Measurements from ENCODE around the gene HIPK3.
A peak's percentile ranks its signal among the peaks of the same experiment; 100 is the strongest.
"Not testable (repeated sequence)": the region's sequence is repeated elsewhere in the genome, so short reads cannot be mapped to it uniquely, and the experiment has no call there.

HIPK3 gene

GRCh38 chr11:33227578-33228261 is 29.5 kb upstream of the HIPK3 start:
- 100% methylated on average over 1 of the region's 2 CpGs; no CpG with 5 or more reads in 1 of the 2 experiments for WGBS, 2 experiments (ENCODE audit: insufficient coverage in 2 of 2)
- Histone ChIP-seq H3K27ac (ENCODE audit: low read depth, low read length, severe bottlenecking) (no peak overlapping the region), H3K4me1 (ENCODE audit: control insufficient read depth, insufficient read depth, low read length, poor library complexity, severe bottlenecking) (no peaks in the 10 kb centered on the region), H3K9me3 (ENCODE audit: control insufficient read depth, low read length) (no peaks in the 10 kb centered on the region), H3K36me3 (ENCODE audit: control insufficient read depth, insufficient read depth, low read length) (no peaks in the 10 kb centered on the region), H3K4me3 (ENCODE audit: extremely low read depth, insufficient read depth, low read length, poor library complexity, severe bottlenecking) (no peak overlapping the region)

GRCh38 chr11:33234397-33235190 is 22.6 kb upstream of the HIPK3 start:
- Histone ChIP-seq H3K36me3 (ENCODE audit: control insufficient read depth, insufficient read depth, low read length) (no peaks in the 10 kb centered on the region), H3K4me1 (ENCODE audit: control insufficient read depth, insufficient read depth, low read length, poor library complexity, severe bottlenecking) (no peaks in the 10 kb centered on the region), H3K27ac (ENCODE audit: low read depth, low read length, severe bottlenecking) (no peak overlapping the region), H3K9me3 (ENCODE audit: control insufficient read depth, low read length) (no peaks in the 10 kb centered on the region), H3K4me3 (ENCODE audit: extremely low read depth, insufficient read depth, low read length, poor library complexity, severe bottlenecking) (no peak overlapping the region)
- 94 to 100% methylated on average over 2 to 3 of the region's 6 CpGs for WGBS, 2 experiments (ENCODE audit: insufficient coverage in 2 of 2)

- H3K4me1 ChIP-seq (ENCODE audit: control insufficient read depth, insufficient read depth, low read length, poor library complexity, severe bottlenecking): no peaks in the 10 kb centered on the region
- H3K27ac ChIP-seq (ENCODE audit: low read depth, low read length, severe bottlenecking): no peak overlapping the region
- no peaks in the 10 kb centered on the region for H3K36me3 ChIP-seq (ENCODE audit: control insufficient read depth, insufficient read depth, low read length)
- 96 to 97% methylated on average over 3 to 6 of the region's 6 CpGs for WGBS, 2 experiments (ENCODE audit: insufficient coverage in 2 of 2)
- no peaks in the 10 kb centered on the region for H3K9me3 ChIP-seq (ENCODE audit: control insufficient read depth, low read length)
- no peak overlapping the region for H3K4me3 ChIP-seq (ENCODE audit: extremely low read depth, insufficient read depth, low read length, poor library complexity, severe bottlenecking)
Observed at GRCh38 chr11:33237039-33237597, 20.1 kb upstream of the HIPK3 start.

- Histone ChIP-seq H3K9me3 (ENCODE audit: control insufficient read depth, low read length) (no peaks in the 10 kb centered on the region), H3K27ac (ENCODE audit: low read depth, low read length, severe bottlenecking) (no peak overlapping the region), H3K4me1 (ENCODE audit: control insufficient read depth, insufficient read depth, low read length, poor library complexity, severe bottlenecking) (no peaks in the 10 kb centered on the region), H3K36me3 (ENCODE audit: control insufficient read depth, insufficient read depth, low read length) (no peaks in the 10 kb centered on the region), H3K4me3 (ENCODE audit: extremely low read depth, insufficient read depth, low read length, poor library complexity, severe bottlenecking) (no peak overlapping the region)
- WGBS, 2 experiments (ENCODE audit: insufficient coverage in 2 of 2): 86 to 88% methylated on average over 1 of the region's 2 CpGs
Observed at GRCh38 chr11:33242575-33242974, 14.6 kb upstream of the HIPK3 start.

GRCh38 chr11:33243654-33244053 is 13.5 kb upstream of the HIPK3 start:
- H3K9me3 ChIP-seq (ENCODE audit: control insufficient read depth, low read length); H3K4me3 ChIP-seq (ENCODE audit: extremely low read depth, insufficient read depth, low read length, poor library complexity, severe bottlenecking); H3K27ac ChIP-seq (ENCODE audit: low read depth, low read length, severe bottlenecking); H3K36me3 ChIP-seq (ENCODE audit: control insufficient read depth, insufficient read depth, low read length); H3K4me1 ChIP-seq (ENCODE audit: control insufficient read depth, insufficient read depth, low read length, poor library complexity, severe bottlenecking): not testable (repeated sequence)
- 97 to 100% methylated on average over 3 to 21 of the region's 35 CpGs for WGBS, 2 experiments (ENCODE audit: insufficient coverage in 2 of 2)

GRCh38 chr11:33248416-33248971 is 8.7 kb upstream of the HIPK3 start:
- H3K36me3 ChIP-seq (ENCODE audit: control insufficient read depth, insufficient read depth, low read length): no peaks in the 10 kb centered on the region
- H3K9me3 ChIP-seq (ENCODE audit: control insufficient read depth, low read length): no peaks in the 10 kb centered on the region
- WGBS, 2 experiments (ENCODE audit: insufficient coverage in 2 of 2): 93 to 96% methylated on average over 5 of the region's 6 CpGs
- no peak overlapping the region for H3K4me3 ChIP-seq (ENCODE audit: extremely low read depth, insufficient read depth, low read length, poor library complexity, severe bottlenecking)
- no peaks in the 10 kb centered on the region for H3K4me1 ChIP-seq (ENCODE audit: control insufficient read depth, insufficient read depth, low read length, poor library complexity, severe bottlenecking)
- H3K27ac ChIP-seq (ENCODE audit: low read depth, low read length, severe bottlenecking): no peak overlapping the region

- Histone ChIP-seq H3K4me3 (ENCODE audit: extremely low read depth, insufficient read depth, low read length, poor library complexity, severe bottlenecking) (peak overlapping the region; percentile 92), H3K4me1 (ENCODE audit: control insufficient read depth, insufficient read depth, low read length, poor library complexity, severe bottlenecking) (peaks cover 7% of the 10 kb centered on the region), H3K9me3 (ENCODE audit: control insufficient read depth, low read length) (no peaks in the 10 kb centered on the region), H3K27ac (ENCODE audit: low read depth, low read length, severe bottlenecking) (no peak overlapping the region), H3K36me3 (ENCODE audit: control insufficient read depth, insufficient read depth, low read length) (no peaks in the 10 kb centered on the region)
- 56 to 61% methylated on average over 6 of the region's 12 CpGs for WGBS, 2 experiments (ENCODE audit: insufficient coverage in 2 of 2)
Observed at GRCh38 chr11:33256031-33256812, 959 bp upstream of the HIPK3 start.

GRCh38 chr11:33256813-33257159 is 395 bp upstream of the HIPK3 start:
- no peaks in the 10 kb centered on the region for H3K36me3 ChIP-seq (ENCODE audit: control insufficient read depth, insufficient read depth, low read length)
- peak overlapping the region; percentile 92 for H3K4me3 ChIP-seq (ENCODE audit: extremely low read depth, insufficient read depth, low read length, poor library complexity, severe bottlenecking)
- H3K9me3 ChIP-seq (ENCODE audit: control insufficient read depth, low read length): no peaks in the 10 kb centered on the region
- 0 to 4% methylated on average over 10 to 13 of the region's 16 CpGs for WGBS, 2 experiments (ENCODE audit: insufficient coverage in 2 of 2)
- peaks cover 7% of the 10 kb centered on the region for H3K4me1 ChIP-seq (ENCODE audit: control insufficient read depth, insufficient read depth, low read length, poor library complexity, severe bottlenecking)
- peak overlapping the region; percentile 19 for H3K27ac ChIP-seq (ENCODE audit: low read depth, low read length, severe bottlenecking)

- WGBS, 2 experiments (ENCODE audit: insufficient coverage in 2 of 2): 0% methylated on average over 66 to 69 of the region's 83 CpGs
- peaks cover 7% of the 10 kb centered on the region for H3K4me1 ChIP-seq (ENCODE audit: control insufficient read depth, insufficient read depth, low read length, poor library complexity, severe bottlenecking)
- no peaks in the 10 kb centered on the region for H3K9me3 ChIP-seq (ENCODE audit: control insufficient read depth, low read length)
- peak overlapping the region; percentile 96 for H3K27ac ChIP-seq (ENCODE audit: low read depth, low read length, severe bottlenecking)
- H3K36me3 ChIP-seq (ENCODE audit: control insufficient read depth, insufficient read depth, low read length): no peaks in the 10 kb centered on the region
- peak overlapping the region; percentile 92 for H3K4me3 ChIP-seq (ENCODE audit: extremely low read depth, insufficient read depth, low read length, poor library complexity, severe bottlenecking)
Observed at GRCh38 chr11:33257897-33258630, 883 bp downstream of the HIPK3 start.
